ENCODE data around the gene POLR1A.
A peak's percentile ranks its signal among the peaks of the same experiment; 100 is the strongest.

POLR1A gene

DNA sequence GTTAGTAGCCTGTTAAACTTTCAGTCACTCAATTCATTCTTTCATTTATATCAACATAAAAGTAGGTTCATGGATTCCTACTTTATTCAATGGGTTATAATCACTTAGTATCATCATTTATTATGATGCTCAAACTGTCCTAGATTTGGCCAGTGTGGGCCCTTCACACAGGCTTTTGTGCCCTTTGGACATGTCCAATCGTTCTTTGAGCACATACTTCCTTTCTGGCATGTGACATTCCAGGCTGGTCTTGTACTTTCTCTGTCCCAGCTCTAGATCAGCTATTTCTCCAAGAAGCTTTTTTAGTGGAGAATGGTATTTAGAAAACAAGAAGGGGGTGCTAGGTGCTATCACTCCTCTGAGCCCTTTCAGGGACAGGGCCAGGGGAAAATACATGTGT, 11.5 kb downstream of the POLR1A start:
- DNase-seq = no peak

DNA sequence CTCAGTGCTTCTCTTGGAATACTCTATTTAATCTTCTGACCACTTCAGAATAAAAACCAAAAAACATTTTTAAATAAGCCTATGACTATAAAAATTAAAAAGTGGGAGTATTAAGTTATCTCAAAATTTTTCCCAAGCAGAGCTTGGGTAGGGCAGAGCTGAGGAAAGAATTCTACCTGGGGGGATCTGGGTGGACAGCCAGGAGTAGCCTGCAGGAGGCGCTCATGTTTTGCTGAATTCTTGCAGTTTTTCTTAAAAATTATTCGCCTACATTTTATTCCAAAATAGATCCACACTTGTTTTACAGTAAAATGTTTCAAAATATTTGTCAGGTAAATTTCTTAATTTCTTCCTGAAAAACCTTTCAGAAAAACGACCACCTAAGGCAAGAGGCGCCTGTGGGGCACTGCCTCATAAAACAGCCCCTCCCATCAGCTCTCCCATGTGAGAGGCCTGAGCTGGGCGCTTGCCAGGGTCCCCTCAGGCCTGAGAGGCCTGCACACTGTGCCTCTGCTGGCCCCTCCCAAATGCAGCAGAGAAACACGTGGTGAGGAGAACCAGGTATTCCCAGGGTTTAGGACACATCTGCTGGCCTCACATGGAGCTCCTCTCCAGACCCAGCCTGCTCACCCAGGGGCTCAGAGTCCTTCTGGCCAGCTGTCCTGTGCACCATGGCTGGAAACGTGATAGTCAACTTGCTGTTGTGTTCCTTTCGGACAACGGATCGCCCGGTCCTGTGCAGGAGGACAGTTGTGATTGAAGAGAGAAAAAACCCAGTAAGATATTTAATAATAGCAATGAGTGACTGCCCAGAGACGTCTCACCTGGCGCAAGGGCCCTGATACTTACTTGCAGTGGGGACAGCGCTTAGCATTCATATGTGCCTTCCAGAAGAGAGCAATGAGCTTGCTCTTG, 17.5 kb downstream of the POLR1A start:
- DNase-seq = no peak

DNA sequence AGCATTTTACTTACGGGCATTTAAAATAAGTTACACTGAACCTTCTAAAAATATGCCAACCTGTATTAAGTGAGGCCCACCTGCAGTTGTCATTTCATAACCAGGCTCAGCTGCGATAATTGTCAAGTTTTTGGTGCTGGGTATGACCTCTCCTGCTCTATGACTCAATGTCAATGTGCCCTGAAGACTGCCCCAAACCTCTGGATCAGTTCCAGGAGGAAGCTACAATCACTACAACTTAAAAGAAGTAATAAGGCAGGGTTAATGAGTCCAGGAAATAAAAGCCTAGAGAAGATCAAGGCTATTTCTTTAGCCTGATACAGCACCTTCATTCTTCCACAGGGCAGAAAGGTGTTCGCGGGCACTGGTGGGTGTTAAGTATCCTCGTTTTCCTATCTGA, 22.9 kb downstream of the POLR1A start:
- DNase-seq = no peak

DNA sequence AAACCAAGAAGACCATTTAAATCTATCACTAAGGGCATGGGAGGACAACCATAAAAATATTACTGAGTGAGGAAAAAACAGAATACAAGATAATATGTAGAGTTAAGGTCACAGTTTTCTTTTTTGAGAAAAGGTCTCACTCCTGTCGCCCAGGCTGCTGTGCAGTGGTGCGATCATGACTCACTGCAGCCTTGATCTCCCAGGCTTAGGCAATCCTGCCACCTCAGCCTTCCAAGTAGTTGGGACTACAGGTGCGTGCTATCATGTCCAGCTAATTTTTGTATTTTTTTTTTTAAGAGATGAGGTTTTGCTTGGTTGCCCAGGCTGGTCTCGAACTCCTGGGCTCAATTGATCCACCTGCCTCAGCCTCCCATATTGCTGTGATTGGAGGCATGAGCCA, 24.0 kb downstream of the POLR1A start:
- DNase-seq = peak; percentile 38

DNA sequence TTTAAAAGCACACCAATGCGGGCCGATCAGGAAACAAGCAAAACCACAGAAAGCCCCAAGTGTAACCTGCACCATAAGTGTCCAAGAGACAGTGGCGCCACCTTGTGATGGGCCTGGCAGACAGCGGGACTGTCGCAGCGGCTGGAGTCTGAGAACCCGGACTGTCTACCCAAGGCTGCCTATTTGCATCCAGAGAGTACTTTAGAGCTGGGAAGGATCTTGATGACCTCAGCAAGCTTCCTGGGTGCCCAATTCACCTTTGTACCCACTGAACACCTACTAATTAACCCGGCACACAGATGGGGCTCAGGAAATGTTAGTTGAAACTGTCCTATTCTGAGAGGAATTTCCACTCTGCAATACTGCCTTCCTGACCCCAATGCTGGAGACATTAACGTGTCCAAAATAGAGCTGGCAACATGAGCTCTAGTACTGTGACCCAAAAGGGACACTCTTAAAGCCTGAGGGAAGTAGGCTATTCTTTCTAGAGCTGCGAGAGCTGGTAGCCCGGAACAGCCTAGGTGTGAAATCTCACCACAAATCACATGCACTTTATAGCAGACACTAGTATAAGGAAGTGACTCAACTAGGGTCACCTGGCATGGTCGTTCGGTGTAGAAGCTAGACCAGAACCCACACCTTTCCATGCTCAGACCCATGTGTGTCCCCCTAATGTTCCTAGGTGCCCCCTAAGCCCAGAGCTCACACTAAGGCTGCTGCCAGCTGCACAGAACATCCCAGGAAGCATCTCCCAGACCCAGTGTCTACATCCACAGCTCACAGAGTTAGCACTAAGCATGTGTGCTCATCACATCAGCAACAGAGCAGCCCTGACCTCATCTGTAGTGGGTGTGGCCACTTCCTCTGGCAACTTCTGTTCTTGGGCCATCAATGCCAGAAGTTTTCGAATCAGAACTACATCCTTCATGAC, 25.4 kb downstream of the POLR1A start:
- peak; percentile 78 for DNase-seq

DNA sequence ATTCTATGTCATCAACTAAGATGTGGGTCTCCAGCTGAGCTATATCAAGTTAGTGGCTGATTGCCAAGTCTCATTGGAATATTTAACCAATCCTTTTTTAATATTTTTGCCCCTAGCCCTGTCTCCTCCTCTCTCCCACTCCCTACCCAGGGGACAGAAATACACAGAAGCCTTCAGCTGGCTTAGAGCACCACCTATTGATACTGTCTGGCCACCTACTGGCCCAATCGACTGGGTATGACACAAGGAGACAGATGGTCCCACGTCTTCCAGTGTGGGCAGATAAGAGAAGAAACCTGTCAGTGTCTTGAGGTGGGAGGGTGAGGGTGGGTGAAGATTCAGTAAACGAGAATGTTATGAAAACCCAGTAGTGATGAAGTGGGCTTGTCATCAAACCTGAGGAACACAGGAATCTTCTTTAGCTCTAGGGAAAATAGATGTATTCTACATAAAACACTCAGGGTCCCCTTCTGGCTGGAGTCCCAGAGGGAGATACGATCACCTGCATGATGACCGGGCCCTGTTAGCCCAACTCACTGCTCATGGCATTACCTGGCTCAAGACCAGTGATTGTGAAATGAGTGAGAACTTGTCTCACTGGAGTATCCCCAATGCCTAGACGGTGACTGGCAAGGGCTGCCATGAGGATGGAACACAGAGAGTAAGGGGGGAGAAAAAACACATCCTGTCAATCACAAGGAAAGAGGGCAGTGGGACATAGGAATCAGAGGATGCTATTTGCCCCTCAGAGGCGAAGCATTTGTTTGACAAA, 26.7 kb downstream of the POLR1A start:
- DNase-seq = peak; percentile 22

DNA sequence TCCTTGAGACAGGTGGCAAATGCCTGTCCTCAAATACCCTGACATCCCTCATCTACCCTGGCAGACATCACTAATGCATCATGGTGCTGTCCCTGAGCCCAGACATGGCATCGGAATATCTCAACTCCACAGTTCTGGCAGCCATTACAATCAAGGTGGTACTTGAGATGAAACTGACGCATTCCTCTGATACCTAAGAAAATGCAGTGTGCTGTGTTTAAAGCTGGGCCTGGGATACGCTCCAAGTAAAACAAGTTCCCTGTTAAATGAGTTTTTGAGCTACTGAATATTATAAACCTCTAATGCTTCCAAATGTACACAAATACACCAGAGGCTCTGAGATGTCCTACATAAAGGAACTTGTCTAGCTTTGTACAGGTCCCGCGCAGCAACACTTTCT, 29.8 kb downstream of the POLR1A start:
- DNase-seq = no peak

DNA sequence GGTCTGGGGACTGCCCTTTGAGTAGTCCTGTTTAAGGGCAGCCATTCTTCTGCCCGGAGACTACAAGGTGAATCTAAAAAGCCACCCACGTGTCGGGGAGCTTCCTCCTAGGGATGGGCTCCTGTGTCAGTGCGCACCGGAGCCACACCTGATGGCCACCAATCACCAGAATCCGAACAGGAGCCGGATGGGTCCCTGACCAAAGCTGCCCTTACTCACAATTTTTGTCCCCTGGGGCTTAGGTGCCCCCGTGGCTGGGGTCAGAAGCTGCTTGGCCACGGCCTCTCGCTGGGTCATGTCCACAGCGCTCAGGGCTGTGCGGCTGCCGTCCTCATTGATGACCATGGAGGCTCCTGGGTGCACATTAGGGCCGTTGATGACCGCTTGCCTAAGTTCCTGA, 30.9 kb downstream of the POLR1A start:
- DNase-seq = no peak

DNA sequence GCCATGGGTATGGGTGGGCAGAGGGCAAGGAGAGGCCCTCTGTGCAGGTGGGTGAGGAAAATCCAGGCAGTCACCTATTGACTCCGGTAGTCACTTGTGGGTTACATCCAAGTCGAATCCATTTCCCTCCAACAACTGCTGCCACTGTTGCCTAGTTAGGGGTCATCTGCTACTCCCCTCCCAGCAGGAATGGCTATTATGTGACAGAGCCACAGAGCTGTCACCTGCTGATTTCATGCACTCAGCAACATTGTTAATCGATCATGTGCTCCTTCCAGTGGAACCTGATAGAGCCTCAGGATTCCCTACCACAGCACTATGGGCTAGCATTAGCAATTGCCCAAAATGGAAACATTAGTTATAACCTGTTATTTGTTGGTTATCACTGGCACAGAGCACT, 31.4 kb downstream of the POLR1A start:
- DNase-seq = no peak

DNA sequence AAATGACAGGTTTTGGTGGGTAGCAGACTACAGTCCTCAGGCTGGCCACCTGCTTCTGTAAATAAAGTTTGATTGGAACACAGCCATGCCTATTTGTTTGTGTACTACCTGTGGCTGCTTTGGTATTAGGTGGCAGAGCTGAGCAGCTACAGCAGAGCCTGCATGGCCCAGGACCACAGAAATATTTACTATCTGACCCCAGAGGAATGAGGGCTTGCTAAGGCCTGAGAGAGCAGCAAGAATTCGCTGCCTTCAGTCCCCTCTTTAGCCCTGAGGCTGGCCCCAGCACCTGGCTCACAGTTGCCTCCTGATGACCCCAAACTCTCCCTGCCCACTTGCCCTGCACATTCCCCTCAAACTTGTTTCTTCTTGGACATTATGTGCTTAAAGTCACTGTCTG, 32.5 kb downstream of the POLR1A start:
- DNase-seq = no peak

DNA sequence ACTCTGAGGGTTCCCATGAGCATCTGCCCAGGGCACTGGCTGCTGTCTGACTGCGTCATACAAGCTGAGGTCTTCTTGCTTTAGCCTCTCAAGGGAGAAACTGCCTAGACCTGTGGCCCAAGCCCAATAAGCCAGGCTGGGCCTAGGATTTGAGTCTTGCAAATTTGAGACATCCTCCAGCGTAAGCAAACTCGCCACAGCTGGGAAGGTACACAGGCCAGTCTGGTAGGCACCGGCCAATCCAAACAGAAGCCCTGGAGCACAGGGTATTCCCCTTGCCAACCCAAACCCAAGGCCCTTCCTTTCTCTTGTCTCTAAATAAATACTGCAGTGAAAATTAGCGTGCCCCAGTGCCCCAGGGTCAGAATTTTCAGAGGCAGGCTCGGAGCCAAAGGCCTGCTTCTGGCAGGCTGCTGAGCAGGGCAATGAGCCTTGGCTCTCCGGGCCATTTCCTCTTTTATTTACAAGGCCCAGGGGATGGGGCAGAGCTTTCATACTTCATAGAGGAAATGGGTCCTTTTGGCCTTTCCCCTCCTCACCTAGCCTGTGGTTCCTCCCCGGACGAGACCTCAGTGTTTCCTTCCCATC, 33.3 kb downstream of the POLR1A start:
- DNase-seq = no peak

DNA sequence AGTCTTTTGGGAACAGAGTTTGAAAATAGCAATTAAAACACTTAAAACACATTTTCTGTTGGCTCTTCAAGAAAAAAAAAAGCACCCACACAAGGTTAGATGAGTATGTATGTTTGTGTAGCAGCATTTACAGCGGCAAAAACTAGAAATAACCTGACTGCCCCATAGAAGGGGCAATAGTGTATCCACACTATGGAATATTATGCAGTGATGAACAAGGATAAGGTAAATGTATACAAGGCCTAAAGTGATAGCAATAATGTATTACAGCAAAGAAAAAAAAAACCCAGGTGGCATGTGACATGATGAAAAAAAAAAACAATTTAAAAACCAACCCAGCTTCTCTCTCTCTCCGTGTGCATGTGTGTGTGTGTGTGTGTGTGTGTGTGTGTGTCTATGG, 34.8 kb downstream of the POLR1A start:
- DNase-seq = no peak

DNA sequence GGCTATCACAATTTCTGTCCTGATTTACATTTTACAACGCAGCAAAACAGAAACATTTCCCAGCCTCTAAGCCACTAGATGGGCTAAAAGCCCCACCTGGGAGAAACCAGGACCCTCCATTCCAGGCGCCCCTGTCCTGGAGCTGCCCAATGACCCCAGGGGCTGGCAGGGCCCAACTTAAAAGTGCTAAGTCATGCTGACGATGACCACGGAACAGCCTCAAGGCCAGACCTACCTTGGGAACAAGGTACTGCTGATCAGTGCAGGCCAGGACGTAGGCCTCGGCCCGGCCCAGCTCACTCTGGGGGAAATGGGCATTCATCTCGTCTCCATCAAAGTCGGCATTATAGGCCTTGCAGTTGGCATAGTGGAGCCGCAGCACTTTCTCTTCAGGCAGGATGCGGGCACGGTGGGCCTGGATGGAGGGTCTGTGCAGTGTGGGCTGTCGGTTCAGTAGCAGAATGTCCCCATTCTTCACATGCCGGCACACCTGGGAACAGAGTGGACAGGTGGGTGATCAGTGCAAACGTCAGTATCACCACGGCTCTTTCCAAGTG, 35.8 kb downstream of the POLR1A start:
- DNase-seq = no peak

DNA sequence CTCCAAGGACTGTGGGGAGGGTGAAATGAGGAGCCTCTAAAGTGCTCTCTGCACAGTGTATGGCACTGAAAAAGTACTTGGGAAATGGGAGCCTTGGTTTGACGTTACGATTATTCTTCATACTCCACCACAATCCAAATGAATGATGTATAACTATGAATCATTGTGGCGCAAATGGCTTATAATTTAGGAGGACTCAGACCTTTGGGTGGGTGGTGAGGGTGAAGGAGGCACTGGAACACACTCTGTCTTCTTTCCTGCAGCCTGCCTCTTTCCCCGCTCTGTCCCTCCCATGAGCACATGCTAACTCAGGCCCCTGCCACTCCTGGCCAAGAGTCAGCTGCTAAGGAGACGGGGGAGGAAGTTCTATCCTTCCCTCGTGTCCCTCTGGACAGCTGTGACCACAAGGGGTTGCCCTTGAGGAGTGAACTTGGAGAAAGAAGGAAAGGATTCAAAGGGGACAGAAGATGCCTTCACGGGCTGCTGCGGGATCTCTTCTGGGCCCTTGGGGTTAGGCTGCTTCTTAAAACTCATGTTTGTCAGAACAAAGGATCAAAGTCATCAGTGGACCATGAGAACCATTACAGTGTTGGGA, 36.5 kb downstream of the POLR1A start:
- DNase-seq = no peak

DNA sequence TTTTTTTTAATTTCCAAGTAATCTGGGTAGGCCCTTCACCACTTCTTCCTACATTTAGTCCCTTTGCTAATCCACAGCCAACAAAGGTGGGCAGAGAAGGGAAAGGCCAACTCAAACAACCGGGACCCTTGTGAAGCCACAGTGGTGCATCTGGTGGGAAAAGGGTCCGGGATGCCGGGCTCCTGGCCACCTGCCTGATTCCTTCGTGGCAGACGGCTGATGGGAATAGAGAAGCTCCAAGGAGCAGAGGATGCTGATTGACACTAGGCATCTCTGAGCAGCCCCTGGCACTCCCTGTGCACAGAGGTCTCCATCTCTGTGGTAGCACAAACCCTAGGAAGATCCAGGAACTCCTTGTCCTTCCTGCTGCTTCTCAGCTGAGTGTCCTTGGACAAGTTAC, 37.0 kb downstream of the POLR1A start:
- no peak for DNase-seq

DNA sequence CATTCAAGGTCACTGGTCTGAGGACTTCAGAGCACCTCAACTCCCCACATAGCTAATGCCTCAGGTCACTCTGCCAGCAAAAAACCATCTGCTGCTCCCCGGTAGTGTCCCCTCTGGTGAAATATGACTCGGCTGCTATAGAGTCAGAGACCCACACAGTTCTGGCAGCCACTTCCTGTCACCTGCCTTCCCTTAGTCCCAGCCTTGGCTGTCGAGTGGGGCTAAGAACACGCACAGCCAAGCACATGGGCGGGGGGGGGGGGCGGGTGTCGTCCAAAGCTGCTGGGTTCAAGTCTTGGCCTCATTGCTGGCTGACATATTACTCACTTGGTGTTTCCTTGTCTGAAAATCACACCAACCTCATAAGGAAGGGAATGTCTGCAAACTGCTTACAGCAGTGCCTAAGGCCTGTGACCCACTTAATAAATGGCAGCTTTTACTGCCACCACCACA, 37.5 kb downstream of the POLR1A start:
- DNase-seq = peak; percentile 56

DNA sequence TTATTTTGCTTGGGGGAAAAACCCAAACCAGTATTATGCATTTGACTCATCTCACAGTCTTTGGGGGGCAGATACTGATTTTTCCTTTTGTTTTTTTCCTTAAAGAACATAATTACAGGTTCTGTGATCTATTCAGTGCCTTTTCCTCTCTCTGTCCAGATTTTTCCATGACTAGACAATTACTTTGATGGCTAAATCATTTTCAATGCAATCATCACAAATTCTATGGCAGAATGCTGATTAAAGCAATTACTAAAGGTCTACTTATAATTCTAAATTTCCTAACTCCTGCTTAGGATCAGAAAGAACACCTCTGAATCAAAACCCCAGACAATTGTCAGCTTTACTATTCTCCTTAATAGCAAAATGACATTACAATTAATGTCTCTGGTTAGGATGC, 38.8 kb downstream of the POLR1A start:
- DNase-seq = no peak

DNA sequence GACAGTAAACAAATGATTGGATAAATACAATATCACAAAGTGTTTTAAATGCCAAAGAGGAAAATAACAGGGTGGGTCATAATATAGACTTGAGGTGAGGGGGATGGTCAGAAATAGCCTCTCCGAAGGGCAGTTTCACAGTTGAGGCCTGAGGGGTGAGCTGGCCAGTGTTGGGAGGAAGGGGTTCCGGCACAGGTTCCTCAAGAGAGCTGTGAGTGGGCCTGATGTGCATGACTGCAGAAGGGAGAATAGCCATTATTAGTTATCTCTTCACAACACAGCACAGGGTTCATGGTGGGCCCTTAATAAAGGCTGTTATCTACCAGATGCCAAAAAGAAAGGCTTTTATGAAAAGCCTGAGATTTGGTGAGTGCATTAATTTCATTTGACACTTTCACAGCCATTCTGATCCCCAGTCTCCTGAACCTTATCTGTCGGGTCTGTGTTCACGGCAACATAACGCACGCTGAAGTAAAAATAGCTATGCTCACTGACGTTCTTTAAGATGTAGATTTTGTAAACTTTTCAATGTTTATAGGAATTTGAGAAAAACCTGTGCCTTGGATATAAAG, 39.6 kb downstream of the POLR1A start:
- no peak for DNase-seq

DNA sequence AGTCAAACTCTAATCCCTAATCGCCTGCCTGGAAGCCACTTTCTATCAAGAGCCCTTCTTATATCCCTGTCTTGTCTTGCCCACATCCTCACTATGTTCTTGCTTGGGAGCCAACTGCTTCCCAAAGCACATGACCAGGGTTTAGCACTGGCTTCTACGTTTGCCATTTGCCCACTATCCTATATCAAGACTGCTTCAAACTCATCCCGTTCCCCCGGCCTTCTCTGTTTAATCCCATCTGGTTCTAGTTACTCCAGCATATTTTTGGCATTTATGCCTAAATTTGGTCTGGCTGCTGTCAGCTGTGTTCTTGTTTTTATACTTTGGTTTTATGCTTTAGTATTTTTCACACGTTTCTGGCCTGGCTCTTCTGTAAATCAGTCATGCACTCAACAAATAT, 40.2 kb downstream of the POLR1A start:
- DNase-seq = no peak

DNA sequence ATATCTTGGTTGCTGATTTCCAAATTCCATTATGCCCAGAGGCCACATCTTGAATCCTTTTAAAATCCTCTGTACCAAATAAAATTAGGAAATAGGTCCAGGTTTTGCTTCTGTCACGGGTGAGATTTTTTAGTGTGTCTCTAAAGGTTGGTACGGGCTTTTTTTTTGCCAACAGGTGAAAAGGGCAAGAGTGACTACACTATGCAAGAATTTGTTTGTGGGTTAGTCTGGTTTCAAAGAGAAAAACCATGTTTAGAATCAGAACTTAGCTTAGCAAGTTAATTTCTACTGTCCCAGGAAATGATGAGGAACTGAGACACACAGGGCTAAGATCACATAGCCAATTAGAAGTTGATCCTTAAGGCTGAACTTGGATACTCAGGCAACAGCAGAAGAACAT, 41.7 kb downstream of the POLR1A start:
- DNase-seq = no peak

DNA sequence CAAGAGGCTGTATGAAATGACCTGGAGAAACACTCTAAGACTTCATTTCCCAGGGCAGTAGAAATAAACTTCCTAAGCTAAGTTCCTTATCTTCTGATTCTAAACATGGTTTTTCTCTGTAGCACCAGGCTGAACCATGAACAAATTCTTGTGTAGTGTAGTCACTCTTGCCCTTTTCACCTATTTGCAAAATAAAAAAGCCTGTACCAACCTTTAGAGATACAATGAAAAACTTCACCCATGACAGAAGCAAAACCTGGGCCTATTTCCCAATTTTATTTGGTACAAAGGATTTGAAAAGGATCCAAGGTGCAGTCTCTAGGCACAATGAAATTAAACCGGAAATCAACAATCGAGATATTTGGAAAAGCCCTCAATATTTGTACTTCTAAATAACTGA, 43.6 kb downstream of the POLR1A start:
- no peak for DNase-seq

All from NK-92 treated with Interleukin-12 subunit alpha and Interleukin-12 subunit beta, amount 100 ng/mL, for 24 hours (cell line).